ENCODE results near the gene ADGRL2.

Gene ADGRL2

DNA sequence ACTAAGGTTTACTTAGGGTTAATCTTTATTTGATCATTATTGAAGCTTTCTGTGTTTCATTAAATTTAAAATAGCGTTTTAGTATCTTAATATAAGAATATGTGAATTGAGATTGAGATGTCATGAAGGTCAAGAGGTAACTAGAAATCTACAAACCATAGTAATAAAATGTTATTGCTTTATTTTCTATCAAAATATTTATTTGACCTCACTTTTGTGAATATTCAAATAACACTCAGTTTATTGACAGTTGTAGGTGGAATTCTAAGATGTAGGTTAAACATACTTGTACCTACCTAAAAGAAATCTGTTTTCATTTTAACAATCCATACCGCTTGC is 5.7 kb downstream of the ADGRL2 start:
- DNase-seq, result no peak

- DNase-seq, result no peak
Measured at GRCh38 chr1:81808760-81809159, 8.0 kb downstream of the ADGRL2 start.

DNA sequence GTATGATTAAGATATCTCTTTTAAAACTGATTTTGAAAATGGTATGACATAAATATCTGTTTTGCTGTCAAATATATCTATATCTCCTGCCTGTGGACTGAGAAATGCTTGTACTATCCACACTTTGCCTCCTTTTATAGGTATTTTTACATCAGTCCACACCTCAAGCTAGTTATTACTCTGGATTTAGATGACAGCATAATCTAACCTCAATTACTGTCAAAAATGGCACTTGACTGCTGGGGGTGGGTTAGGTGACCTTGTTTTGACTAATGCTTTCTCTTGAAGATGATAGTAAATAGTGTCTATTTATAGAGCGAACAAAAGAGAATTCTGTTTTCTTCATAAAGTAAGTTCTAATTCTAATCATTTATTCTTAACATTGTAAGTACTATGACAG is 9.1 kb downstream of the ADGRL2 start:
- peak in 2 of 3 experiments; percentile 20 to 77 for DNase-seq

GRCh38 chr1:81811757-81812371 is 11.1 kb downstream of the ADGRL2 start:
- DNase-seq, result no peak

DNA sequence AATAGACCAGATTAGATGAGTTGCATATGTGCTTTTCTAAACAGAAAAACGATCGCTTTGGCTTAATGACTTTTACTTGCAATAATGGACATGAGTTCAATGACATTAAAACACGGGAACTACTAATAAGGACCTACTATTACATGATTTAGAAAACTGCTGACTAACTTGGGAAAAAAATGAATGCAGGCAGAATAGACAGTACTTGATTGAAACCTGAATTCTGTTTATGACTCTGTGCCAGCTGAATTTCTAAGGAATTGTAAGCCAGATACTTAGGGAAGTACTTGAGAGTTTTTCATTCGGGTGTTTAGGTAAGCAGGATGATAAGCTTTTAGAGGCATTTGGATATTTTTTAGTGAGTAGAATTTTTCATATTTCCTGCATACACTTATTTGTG is 12.0 kb downstream of the ADGRL2 start:
- DNase-seq, result no peak

GRCh38 chr1:81813691-81814090 is 13.0 kb downstream of the ADGRL2 start:
- no peak for DNase-seq

GRCh38 chr1:81819613-81820012 is 18.9 kb downstream of the ADGRL2 start:
- peak in 1 of 3 experiments; percentile 46 for DNase-seq

DNA sequence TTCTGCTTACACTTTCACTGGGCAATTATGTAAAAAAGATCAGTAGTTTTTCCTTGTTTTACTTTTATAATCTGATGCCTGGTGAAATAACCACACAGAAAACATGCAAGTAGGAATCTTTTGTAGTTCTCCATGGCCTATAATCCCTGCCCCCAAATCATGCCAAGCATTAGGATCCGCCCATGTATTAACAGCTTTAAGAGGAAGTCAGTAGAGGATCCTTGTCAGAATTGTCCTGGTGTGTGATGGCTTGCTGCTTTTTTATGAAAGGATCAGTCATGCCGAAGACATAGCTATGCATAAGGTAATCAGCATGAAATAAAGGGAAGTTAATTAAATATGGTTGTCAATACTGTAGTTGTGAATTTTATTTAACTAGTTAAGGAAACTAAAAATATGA is 20.0 kb downstream of the ADGRL2 start:
- DNase-seq, result no peak

- no peak for DNase-seq
Measured at GRCh38 chr1:81823082-81823481, 22.3 kb downstream of the ADGRL2 start.

GRCh38 chr1:81824759-81825158 is 24.0 kb downstream of the ADGRL2 start:
- no peak for DNase-seq

DNA sequence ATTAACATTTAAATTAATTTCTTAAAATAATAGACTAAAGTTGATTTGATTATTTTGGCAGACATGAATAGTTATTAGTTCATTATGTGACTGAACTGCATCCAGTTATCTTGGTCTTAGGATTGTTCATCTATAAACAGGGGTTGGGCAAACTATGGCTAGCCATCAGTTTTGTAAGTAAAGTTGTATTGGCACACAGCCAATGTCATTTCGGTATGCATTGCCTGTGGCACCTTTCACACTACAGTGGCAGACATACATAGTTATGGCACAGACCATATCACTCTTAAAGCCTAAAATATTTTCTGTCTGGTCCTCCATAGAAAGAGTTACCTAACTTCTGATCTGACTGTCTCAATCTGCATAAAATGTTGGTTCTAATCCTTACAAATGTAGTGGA is 27.2 kb downstream of the ADGRL2 start:
- peak in 1 of 3 experiments; percentile 48 for DNase-seq

- no peak for DNase-seq
Measured at GRCh38 chr1:81832573-81832972, 31.8 kb downstream of the ADGRL2 start.

- no peak for DNase-seq
Measured at GRCh38 chr1:81833722-81834121, 33.0 kb downstream of the ADGRL2 start.

DNA sequence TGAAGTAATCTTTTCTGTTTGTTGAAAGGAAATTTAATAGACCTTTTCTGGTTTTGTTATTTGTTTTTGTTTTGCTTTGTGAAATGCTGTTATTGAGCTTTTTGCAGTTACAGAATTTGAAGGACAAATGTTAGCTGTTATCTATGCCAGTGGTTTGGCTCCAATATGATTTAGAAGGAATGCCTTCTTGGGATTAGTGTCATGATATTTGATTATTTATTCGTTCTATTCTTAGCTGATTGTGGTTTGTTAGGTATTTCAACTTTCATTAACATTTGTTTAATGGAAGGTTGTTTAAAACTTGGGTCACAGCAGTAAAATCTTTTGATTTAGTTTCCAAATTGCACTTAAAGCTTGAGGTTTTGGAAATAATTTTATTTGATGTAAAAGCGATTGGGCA is 33.5 kb downstream of the ADGRL2 start:
- DNase-seq, result no peak

DNA sequence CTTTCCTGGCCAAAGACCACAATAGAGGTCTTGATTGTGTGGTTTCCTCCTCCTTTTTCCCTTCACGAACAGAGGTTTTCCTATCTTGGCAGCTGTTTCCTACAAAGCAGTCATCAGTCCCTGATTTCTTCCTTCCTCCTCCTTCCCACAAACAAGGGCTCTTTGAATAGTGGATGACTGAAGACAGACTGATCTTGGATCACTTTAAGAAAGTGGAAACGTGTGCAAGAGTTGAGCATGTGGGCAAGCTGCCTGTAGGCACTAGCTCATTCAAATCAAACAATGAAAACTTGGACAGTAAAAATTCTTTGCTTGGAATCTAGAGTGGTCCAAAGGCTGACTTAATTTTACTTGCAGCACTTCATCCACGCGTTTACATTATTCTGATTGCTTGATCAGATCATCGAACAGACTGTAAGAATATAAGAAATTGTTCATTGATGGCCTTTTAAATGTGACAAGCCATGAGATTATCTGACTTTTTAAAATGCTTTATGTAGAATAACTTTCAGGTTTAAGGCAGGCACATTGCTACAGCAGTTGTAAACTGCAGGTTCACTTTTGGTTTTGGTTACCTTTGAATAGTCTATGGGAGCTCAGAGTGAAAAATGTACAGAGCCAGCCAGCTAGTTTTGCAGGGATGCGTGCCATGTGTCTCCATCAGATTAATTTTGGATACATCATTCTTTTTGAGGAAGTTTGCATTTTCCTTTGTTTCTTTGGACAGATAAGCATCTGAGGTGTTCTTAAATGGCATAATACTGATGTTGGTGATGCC is 34.4 kb downstream of the ADGRL2 start:
- DNase-seq, result no peak

- no peak for DNase-seq
Measured at GRCh38 chr1:81836007-81836626, 35.4 kb downstream of the ADGRL2 start.

GRCh38 chr1:81838600-81839218 is 38.0 kb downstream of the ADGRL2 start:
- no peak for DNase-seq

- no peak for DNase-seq
Measured at GRCh38 chr1:81840805-81841204, 40.1 kb downstream of the ADGRL2 start.

DNA sequence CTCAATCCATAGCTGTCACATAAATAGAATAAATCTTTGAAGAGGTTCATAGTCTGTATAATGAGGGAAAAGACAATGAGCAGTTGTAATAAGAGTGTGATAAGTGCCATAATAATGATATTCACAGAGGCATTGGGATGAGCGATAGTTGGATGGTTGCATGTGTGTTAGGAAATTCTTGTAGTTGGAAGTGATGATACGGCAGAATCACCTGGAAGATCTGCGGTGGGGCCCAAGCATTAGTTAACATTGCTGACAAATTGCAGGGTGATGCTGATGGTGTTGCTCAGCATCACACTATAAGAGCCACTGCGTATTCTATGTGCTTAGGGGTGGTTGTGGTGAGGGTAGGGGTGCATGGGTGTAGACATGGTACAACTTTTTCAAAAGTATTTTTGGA is 41.1 kb downstream of the ADGRL2 start:
- DNase-seq, result no peak

DNA sequence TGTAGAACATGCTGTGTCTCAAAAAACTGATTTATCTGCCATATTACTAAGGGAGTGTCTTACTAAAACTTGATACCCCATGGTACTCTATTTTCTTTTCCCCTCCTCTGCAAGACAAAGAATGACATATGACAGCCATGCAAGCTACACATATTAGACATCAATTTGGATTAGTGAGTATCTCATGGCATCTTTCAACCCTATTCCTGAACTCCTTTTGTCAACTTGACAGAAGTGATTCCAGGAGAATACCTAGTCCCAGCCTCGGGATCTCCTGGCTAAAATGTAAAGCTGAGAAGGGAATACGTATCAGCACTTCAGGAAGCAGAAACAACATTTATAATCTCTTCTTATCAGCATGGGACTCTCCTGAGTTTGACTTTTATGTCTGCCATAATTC is 43.7 kb downstream of the ADGRL2 start:
- DNase-seq, result no peak

DNA sequence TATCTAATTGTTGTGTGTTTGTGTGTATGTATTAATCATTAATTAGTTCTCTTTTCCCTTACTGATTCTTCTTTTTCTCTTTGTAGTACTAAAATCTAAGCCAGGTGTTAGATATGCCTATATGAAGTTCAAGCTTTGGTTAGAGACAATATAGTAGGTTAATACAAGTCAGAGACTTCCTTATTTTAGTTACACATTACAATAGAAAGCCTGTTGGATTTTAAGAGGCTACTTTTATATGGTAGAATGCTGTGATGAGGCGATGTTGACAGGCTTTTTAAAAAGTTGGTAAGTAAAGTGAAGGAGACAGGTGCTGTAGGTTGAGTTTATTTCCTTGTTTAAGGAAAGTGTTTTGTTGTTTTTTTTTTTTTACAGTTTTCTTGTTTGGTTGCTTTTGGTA is 45.9 kb downstream of the ADGRL2 start:
- no peak for DNase-seq

GRCh38 chr1:81847063-81847462 is 46.3 kb downstream of the ADGRL2 start:
- DNase-seq, result no peak

DNA sequence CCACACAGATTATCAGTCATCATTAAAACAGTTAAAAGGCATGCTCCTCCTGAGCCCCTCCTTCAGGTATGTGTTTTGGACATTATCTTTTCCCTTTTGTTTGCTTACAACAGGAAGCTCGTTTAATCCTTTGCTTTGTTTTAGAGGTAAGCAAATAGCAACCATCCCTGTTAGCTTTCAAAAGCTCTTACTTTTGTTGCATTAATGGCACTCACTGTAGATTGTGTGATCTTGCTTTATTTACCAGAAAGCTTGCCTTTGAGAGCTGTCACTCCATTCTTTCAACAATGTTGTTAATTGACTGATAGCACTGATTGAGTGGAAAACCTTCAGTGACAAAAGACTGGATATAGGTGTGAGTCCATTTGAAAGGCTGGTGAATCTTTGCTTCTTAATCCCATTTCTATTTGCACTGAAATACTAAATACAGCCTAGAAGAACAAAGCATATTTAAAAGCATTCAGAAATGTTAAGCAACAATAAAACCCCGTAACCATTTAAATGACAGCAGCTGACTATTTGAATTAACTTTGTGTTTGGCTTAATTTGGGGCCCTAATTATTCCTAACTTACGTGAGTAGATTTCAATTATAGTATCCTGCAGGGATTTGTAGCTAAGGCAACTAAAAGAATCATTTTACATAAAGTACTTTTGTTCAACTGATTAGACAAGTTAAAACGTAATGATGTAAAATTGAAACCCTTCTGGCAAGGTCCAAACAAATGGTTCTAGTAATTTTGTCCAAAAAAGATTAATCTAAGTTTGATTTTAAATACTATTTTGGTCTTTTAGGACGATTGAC is 48.3 kb downstream of the ADGRL2 start:
- peak; percentile 42 to 93 (median 63) for DNase-seq
